Activated CD4-positive, CD25-positive, alpha-beta regulatory T cell (primary cell): ENCODE results near the gene PPIA.
A peak's percentile ranks its signal among the peaks of the same experiment; 100 is the strongest.
"Not testable (repeated sequence)": the region's sequence is repeated elsewhere in the genome, so short reads cannot be mapped to it uniquely, and the experiment has no call there.

Experiments used
- DNase-seq, 4 experiments: peaks; one replicate each; lab custom pipeline; 2025; lab: John Stamatoyannopoulos, UW

PPIA gene

GRCh38 chr7:44787762-44788161, 8.7 kb upstream of the PPIA start:
- no peak for DNase-seq

- no peak for DNase-seq
Measured at GRCh38 chr7:44789990-44790389, 6.5 kb upstream of the PPIA start.

- DNase-seq, result no peak
Measured at GRCh38 chr7:44791278-44792219, 4.9 kb upstream of the PPIA start.

- no peak for DNase-seq
Measured at GRCh38 chr7:44793919-44794318, 2.6 kb upstream of the PPIA start.

GRCh38 chr7:44794331-44794730, 2.1 kb upstream of the PPIA start:
- DNase-seq, result no peak

- DNase-seq, result no peak
Measured at GRCh38 chr7:44796034-44796503, 412 bp upstream of the PPIA start.

- peak; percentile 67 to 72 (median 68) for DNase-seq
Measured at GRCh38 chr7:44797329-44798258, 1.1 kb downstream of the PPIA start.

GRCh38 chr7:44798649-44799305, 2.3 kb downstream of the PPIA start:
- no peak for DNase-seq

GRCh38 chr7:44799939-44800338, 3.5 kb downstream of the PPIA start:
- no peak for DNase-seq

- DNase-seq, result no peak
Measured at GRCh38 chr7:44801890-44802289, 5.4 kb downstream of the PPIA start.

- DNase-seq, result no peak
Measured at GRCh38 chr7:44802418-44803025, 6.0 kb downstream of the PPIA start.

GRCh38 chr7:44803828-44804519, 7.5 kb downstream of the PPIA start:
- not testable (repeated sequence) for DNase-seq

GRCh38 chr7:44805950-44806349, 9.5 kb downstream of the PPIA start:
- DNase-seq, result no peak

GRCh38 chr7:44808914-44809393, 12.5 kb downstream of the PPIA start:
- no peak for DNase-seq

GRCh38 chr7:44811093-44811492, 14.6 kb downstream of the PPIA start:
- DNase-seq, result no peak

- DNase-seq, result no peak
Measured at GRCh38 chr7:44811571-44811970, 15.1 kb downstream of the PPIA start.

- no peak for DNase-seq
Measured at GRCh38 chr7:44814919-44815318, 18.4 kb downstream of the PPIA start.

- DNase-seq, result no peak
Measured at GRCh38 chr7:44819292-44819691, 22.8 kb downstream of the PPIA start.

- no peak for DNase-seq
Measured at GRCh38 chr7:44823255-44823781, 26.8 kb downstream of the PPIA start.

- no peak for DNase-seq
Measured at GRCh38 chr7:44824894-44825526, 28.5 kb downstream of the PPIA start.
